DND-41 (cell line): ENCODE results near the gene MTX3.

Experiments used
- ATAC-seq: fragments of 200-7000 bp; cut with Tn5 transposase; 3 replicates; pipeline ENCODE4 v1.9.1; 2021; ENCODE audit warnings: low read depth; ENCODE audit not compliant: insufficient read depth
- DNase-seq: peaks from one replicate; pipeline ENCODE4 v3.0.0-alpha.2; 2020
- H2AFZ ChIP-seq: 2 replicates; pipeline ENCODE4 v1.6.0; 2012; ENCODE audit warnings: low read depth, low read length
- H3K27ac ChIP-seq: 2 replicates; pipeline ENCODE4 v1.5.1; 2012; ENCODE audit warnings: low read length, inconsistent platforms
- H3K27me3 ChIP-seq: fragments of 200-600 bp; sonication (generic); 2 replicates; pipeline ENCODE4 v1.6.0; 2012; ENCODE audit warnings: low read length, mild to moderate bottlenecking, inconsistent platforms; ENCODE audit not compliant: insufficient read depth, poor library complexity
- H3K36me3 ChIP-seq: 2 replicates; pipeline ENCODE4 v1.5.1; 2012; ENCODE audit warnings: low read length, inconsistent platforms; ENCODE audit not compliant: insufficient read depth
- H3K4me1 ChIP-seq: 2 replicates; pipeline ENCODE4 v1.5.1; 2012; ENCODE audit warnings: mild to moderate bottlenecking, low read length; ENCODE audit not compliant: insufficient read depth
- H3K4me2 ChIP-seq: 2 replicates; pipeline ENCODE4 v1.6.0; 2012; ENCODE audit warnings: mild to moderate bottlenecking, moderate library complexity, low read length, inconsistent platforms; ENCODE audit not compliant: insufficient read depth
- H3K4me3 ChIP-seq, 2 experiments: fragments of 200-600 bp in 1 of 2; shearing (Covaris generic) in 1 of 2; 2 replicates each; pipeline ENCODE4 v1.5.1; 2012 to 2016; ENCODE audit warnings: inconsistent platforms in 2 of 2, low read length in 2 of 2, mild to moderate bottlenecking in 2 of 2, low read depth in 1 of 2, moderate library complexity in 1 of 2
- H3K79me2 ChIP-seq: 2 replicates; pipeline ENCODE4 v1.6.0; 2012; ENCODE audit warnings: low read length, inconsistent platforms; ENCODE audit not compliant: insufficient read depth
- H3K9ac ChIP-seq: 2 replicates; pipeline ENCODE4 v1.6.0; 2012; ENCODE audit warnings: low read depth, mild to moderate bottlenecking, inconsistent platforms, low read length, moderate library complexity
- H3K9me3 ChIP-seq: 2 replicates; pipeline ENCODE4 v1.5.1; 2012; ENCODE audit warnings: low read length, moderate library complexity, mild to moderate bottlenecking, inconsistent platforms; ENCODE audit not compliant: insufficient read depth, severe bottlenecking
- H4K20me1 ChIP-seq: 2 replicates; pipeline ENCODE4 v1.6.0; 2012; ENCODE audit warnings: low read length; ENCODE audit not compliant: insufficient read depth
- CTCF ChIP-seq: IDR thresholded peaks from 2 replicates; pipeline ENCODE4 v1.5.1; 2012; ENCODE audit warnings: borderline replicate concordance, low read length, moderate library complexity, mild to moderate bottlenecking; ENCODE audit not compliant: poor library complexity, severe bottlenecking; ENCODE audit errors: extremely low read depth
- EZH2 ChIP-seq: IDR thresholded peaks from 3 replicates; pipeline ENCODE4 v1.6.1; 2012; ENCODE audit warnings: borderline replicate concordance, low read depth, mild to moderate bottlenecking, moderate library complexity, low read length, inconsistent platforms; ENCODE audit not compliant: severe bottlenecking

The MTX3 gene

DNA sequence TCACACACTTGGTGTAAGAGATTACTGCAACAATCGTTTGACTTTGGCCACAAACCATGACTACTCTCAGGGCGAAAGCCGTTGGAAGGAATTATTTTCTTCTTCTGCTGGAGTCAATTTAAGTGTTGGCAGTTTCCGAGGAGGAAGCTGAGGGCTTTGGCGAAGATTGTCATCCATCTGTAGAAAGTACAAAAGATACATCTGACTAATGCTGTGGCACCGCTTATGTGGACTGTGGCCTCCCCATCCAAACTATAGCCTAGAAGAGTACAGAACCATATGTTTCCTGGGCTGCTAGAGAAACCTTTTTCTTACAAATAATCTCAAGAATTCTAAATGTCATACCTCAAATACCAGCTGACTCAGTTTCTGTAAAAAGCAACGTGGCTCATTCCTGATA is 7.4 kb downstream of the MTX3 start:
- Histone ChIP-seq H3K27me3 (no peaks in the 10 kb centered on the region), H3K4me3 (no peak overlapping the region), H4K20me1 (no peaks in the 10 kb centered on the region), H3K9ac (no peak overlapping the region), H3K79me2 (no peaks in the 10 kb centered on the region), H3K36me3 (no peaks in the 10 kb centered on the region), H3K9me3 (no peaks in the 10 kb centered on the region), H3K27ac (no peak overlapping the region), H2AFZ (no peak overlapping the region), H3K4me2 (no peak overlapping the region), H3K4me1 (peaks cover 4% of the 10 kb centered on the region; the same call in 1 of the 2 replicates)
- TF ChIP-seq CTCF (no peak), EZH2 (no peak)
- DNase-seq (no peak), ATAC-seq (no peak)

DNA sequence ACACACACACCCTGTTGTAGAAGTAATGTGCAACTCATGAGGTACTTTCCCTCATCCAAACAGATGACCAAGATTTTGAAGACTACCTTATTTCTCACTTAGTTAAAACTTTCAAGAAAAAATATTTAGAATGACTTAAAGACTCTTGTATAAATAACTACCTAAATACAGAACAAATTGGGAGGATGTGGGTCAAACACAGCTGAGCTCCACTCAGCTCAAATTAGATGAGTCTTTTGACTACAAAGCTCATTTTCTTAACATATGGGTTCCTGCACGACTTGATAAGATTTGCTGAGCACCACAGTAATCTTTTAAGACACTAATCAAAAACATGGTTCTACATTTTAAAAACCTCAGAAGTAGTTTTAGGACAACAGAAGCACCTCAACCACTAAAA is 8.9 kb downstream of the MTX3 start:
- Histone ChIP-seq H3K4me1 (peaks cover 4% of the 10 kb centered on the region; the same call in 1 of the 2 replicates), H3K4me2 (no peak overlapping the region), H3K36me3 (no peaks in the 10 kb centered on the region), H3K27ac (no peak overlapping the region), H3K9me3 (no peaks in the 10 kb centered on the region), H2AFZ (no peak overlapping the region), H3K79me2 (no peaks in the 10 kb centered on the region), H4K20me1 (no peaks in the 10 kb centered on the region), H3K27me3 (no peaks in the 10 kb centered on the region), H3K9ac (no peak overlapping the region), H3K4me3 (no peak overlapping the region)
- DNase-seq (no peak), ATAC-seq (no peak)
- TF ChIP-seq EZH2 (no peak), CTCF (no peak)

- Histone ChIP-seq H3K9ac (no peak overlapping the region), H2AFZ (no peak overlapping the region), H3K4me2 (no peak overlapping the region), H3K36me3 (no peaks in the 10 kb centered on the region), H3K4me3 (no peak overlapping the region), H3K9me3 (no peaks in the 10 kb centered on the region), H3K27me3 (no peaks in the 10 kb centered on the region), H3K79me2 (no peaks in the 10 kb centered on the region), H3K4me1 (peaks cover 4% of the 10 kb centered on the region; the same call in 1 of the 2 replicates), H4K20me1 (no peaks in the 10 kb centered on the region), H3K27ac (no peak overlapping the region)
- no peak for ATAC-seq
- no peak for TF ChIP-seq EZH2
- TF ChIP-seq CTCF, result no peak
- DNase-seq, result no peak
These were observed 14.1 kb downstream of the MTX3 start for GRCh38 chr5:79976759-79977515.
